ENCODE measurements around the gene SORCS3. TPM values are rescaled to one million over a fixed set of nuclear protein-coding genes. Genes with fewer than 3 reads are reported as not detected.
"Not testable (repeated sequence)": the region's sequence is repeated elsewhere in the genome, so short reads cannot be mapped to it uniquely, and the experiment has no call there.

Gene SORCS3
- total RNA-seq, 1 donor from 2014 or later = not detected

DNA sequence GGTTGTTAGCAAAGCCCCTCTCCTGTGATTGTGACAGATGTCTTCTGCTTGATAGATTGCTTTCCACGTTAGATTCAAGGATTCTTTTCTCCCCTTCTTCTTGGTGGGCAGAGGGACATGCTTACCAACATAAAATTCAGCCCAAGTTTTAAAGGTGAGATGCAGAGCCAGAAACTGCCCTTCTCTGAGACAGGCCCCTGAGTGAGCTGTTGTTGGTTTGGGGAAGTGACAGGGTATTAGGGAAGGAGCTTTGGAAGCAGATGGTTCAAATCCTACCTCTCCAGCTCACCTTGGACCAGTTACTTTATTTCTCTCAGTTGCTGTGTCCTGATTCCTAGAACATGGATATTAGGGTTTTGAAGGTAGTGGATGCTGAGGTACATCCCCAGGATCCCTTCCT is 53.0 kb downstream of the SORCS3 start:
- Histone ChIP-seq H3K27me3 (ENCODE audit: control insufficient read depth, insufficient read depth, low read length) (no peaks in the 10 kb centered on the region), H3K36me3 (ENCODE audit: control insufficient read depth, insufficient read depth, low read length) (no peaks in the 10 kb centered on the region), H3K4me3 (ENCODE audit: low read depth, low read length) (no peak overlapping the region)
- TF ChIP-seq, protein P1, sequence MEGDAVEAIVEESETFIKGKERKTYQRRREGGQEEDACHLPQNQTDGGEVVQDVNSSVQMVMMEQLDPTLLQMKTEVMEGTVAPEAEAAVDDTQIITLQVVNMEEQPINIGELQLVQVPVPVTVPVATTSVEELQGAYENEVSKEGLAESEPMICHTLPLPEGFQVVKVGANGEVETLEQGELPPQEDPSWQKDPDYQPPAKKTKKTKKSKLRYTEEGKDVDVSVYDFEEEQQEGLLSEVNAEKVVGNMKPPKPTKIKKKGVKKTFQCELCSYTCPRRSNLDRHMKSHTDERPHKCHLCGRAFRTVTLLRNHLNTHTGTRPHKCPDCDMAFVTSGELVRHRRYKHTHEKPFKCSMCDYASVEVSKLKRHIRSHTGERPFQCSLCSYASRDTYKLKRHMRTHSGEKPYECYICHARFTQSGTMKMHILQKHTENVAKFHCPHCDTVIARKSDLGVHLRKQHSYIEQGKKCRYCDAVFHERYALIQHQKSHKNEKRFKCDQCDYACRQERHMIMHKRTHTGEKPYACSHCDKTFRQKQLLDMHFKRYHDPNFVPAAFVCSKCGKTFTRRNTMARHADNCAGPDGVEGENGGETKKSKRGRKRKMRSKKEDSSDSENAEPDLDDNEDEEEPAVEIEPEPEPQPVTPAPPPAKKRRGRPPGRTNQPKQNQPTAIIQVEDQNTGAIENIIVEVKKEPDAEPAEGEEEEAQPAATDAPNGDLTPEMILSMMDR (IDR thresholded peaks at IDR 0.05; ENCODE audit: insufficient read depth, low read length, severe bottlenecking) = no peak
- DNase-seq (ENCODE audit: low read depth) = no peak
- no peak for FAIRE-seq

DNA sequence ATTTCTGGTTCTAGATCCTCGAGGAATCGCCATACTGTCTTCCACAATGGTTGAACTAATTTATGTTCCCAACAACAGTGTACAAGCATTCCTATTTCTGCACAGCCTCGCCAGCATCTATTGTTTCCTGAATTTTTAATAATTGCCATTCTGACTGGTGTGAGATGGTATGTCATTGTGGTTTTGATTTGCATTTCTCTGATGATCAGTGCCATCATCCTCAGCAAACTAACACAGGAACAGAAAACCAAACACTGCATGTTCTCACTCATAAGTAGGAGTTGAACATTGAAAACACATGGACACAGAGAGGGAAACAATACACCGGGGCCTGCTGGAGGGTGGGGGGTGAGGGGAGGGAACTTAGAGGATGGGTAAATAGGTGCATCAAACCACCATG is 62.2 kb downstream of the SORCS3 start:
- not testable (repeated sequence) for FAIRE-seq; H3K36me3 ChIP-seq (ENCODE audit: control insufficient read depth, insufficient read depth, low read length); DNase-seq (ENCODE audit: low read depth); H3K27me3 ChIP-seq (ENCODE audit: control insufficient read depth, insufficient read depth, low read length); H3K4me3 ChIP-seq (ENCODE audit: low read depth, low read length)

GRCh38 chr10:104706886-104707285 is 65.8 kb downstream of the SORCS3 start:
- Histone ChIP-seq H3K4me3 (ENCODE audit: low read depth, low read length) (no peak overlapping the region), H3K36me3 (ENCODE audit: control insufficient read depth, insufficient read depth, low read length) (no peaks in the 10 kb centered on the region), H3K27me3 (ENCODE audit: control insufficient read depth, insufficient read depth, low read length) (no peaks in the 10 kb centered on the region)
- DNase-seq (ENCODE audit: low read depth) (no peak), FAIRE-seq (no peak)
- TF ChIP-seq, protein P1 (IDR thresholded peaks at IDR 0.05; ENCODE audit: insufficient read depth, low read length, severe bottlenecking) = no peak

GRCh38 chr10:104707602-104708459 is 66.7 kb downstream of the SORCS3 start:
- FAIRE-seq (no peak), DNase-seq (ENCODE audit: low read depth) (no peak)
- Histone ChIP-seq H3K27me3 (ENCODE audit: control insufficient read depth, insufficient read depth, low read length) (no peaks in the 10 kb centered on the region), H3K4me3 (ENCODE audit: low read depth, low read length) (no peak overlapping the region), H3K36me3 (ENCODE audit: control insufficient read depth, insufficient read depth, low read length) (no peaks in the 10 kb centered on the region)
- TF ChIP-seq, protein P1 (IDR thresholded peaks at IDR 0.05; ENCODE audit: insufficient read depth, low read length, severe bottlenecking) = no peak

- H3K36me3 ChIP-seq (ENCODE audit: control insufficient read depth, insufficient read depth, low read length) = no peaks in the 10 kb centered on the region
- H3K4me3 ChIP-seq (ENCODE audit: low read depth, low read length) = no peak overlapping the region
- H3K27me3 ChIP-seq (ENCODE audit: control insufficient read depth, insufficient read depth, low read length) = no peaks in the 10 kb centered on the region
- no peak for FAIRE-seq
- TF ChIP-seq, protein P1 (IDR thresholded peaks at IDR 0.05; ENCODE audit: insufficient read depth, low read length, severe bottlenecking) = no peak
- DNase-seq (ENCODE audit: low read depth) = no peak
Observed at GRCh38 chr10:104711302-104711721, 70.2 kb downstream of the SORCS3 start.

DNA sequence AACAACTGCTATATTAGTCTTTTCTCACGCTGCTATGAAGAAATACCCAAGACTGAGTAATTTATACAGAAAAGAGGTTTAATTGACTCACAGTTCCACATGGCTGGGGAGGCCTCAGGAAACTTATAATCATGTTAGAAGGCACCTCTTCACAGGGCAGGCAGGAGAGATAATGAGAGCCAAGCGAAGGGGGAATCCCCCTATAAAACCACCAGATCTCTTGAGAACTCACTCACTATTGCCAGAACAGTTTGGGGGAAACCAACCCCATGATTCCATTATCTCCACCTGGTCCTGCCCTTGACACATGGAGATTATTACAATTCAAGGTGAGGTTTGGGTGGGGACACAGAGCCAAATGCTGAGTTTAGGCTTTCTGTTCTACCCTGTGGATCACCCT is 89.5 kb downstream of the SORCS3 start:
- not testable (repeated sequence) for H3K27me3 ChIP-seq (ENCODE audit: control insufficient read depth, insufficient read depth, low read length); DNase-seq (ENCODE audit: low read depth)

GRCh38 chr10:104731192-104731591 is 90.1 kb downstream of the SORCS3 start:
- DNase-seq (ENCODE audit: low read depth) (no peak), FAIRE-seq (no peak)
- Histone ChIP-seq H3K4me3 (ENCODE audit: low read depth, low read length) (no peak overlapping the region), H3K27me3 (ENCODE audit: control insufficient read depth, insufficient read depth, low read length) (no peaks in the 10 kb centered on the region), H3K36me3 (ENCODE audit: control insufficient read depth, insufficient read depth, low read length) (no peaks in the 10 kb centered on the region)
- TF ChIP-seq, protein P1 (IDR thresholded peaks at IDR 0.05; ENCODE audit: insufficient read depth, low read length, severe bottlenecking) = no peak

More for the DNA sequence above, 89.5 kb downstream of the SORCS3 start:
- not testable (repeated sequence) for H3K4me3 ChIP-seq (ENCODE audit: low read depth, low read length); FAIRE-seq; H3K36me3 ChIP-seq (ENCODE audit: control insufficient read depth, insufficient read depth, low read length)

Measured in bronchial epithelial cell (primary cell).